Mesothelial cell of epicardium (in vitro differentiated cells): Measurements from ENCODE around the gene CFI. TPM values are rescaled to one million over a fixed set of nuclear protein-coding genes. Genes with fewer than 3 reads are reported as not detected.
A peak's percentile ranks its signal among the peaks of the same experiment; 100 is the strongest.

ENCODE experiments used
- DNase-seq, 2 experiments: peaks; one replicate each; pipeline ENCODE4 v3.0.0; 2021; ENCODE audit warnings: low spot score in 2 of 2; ENCODE audit not compliant: unreplicated experiment in 2 of 2
- H3K27ac Mint-ChIP-seq: 2 replicates; pipeline ENCODE4 v1.8.0; 2021; ENCODE audit warnings: mixed read lengths
- H3K27me3 Mint-ChIP-seq: 2 replicates; pipeline ENCODE4 v1.8.0; 2021; ENCODE audit warnings: low read depth, mixed read lengths
- H3K36me3 Mint-ChIP-seq: 2 replicates; pipeline ENCODE4 v1.8.0; 2021; ENCODE audit warnings: mixed read lengths
- H3K4me1 Mint-ChIP-seq: 2 replicates; pipeline ENCODE4 v1.8.0; 2021; ENCODE audit warnings: mixed read lengths
- H3K4me3 Mint-ChIP-seq: 2 replicates; pipeline ENCODE4 v1.8.0; 2021; ENCODE audit warnings: mild to moderate bottlenecking, moderate library complexity, mixed read lengths
- H3K9me3 Mint-ChIP-seq: 2 replicates; pipeline ENCODE4 v1.8.0; 2021; ENCODE audit warnings: mixed read lengths
- total RNA-seq: library from RNA; stranded (reverse); gene quantifications from 3 replicates; pipeline ENCODE4 v1.2.1, GENCODE V29; 2021
- TF ChIP-seq, protein P1 (sequence below): fragments of 200-600 bp; sonication (generic); IDR thresholded peaks from one replicate; pipeline ENCODE4 v1.5.0; 2021; ENCODE audit warnings: antibody characterized with exemption; ENCODE audit not compliant: unreplicated experiment

Gene CFI
- total RNA-seq, 1 donor from 2014 or later: 506 TPM

DNA sequence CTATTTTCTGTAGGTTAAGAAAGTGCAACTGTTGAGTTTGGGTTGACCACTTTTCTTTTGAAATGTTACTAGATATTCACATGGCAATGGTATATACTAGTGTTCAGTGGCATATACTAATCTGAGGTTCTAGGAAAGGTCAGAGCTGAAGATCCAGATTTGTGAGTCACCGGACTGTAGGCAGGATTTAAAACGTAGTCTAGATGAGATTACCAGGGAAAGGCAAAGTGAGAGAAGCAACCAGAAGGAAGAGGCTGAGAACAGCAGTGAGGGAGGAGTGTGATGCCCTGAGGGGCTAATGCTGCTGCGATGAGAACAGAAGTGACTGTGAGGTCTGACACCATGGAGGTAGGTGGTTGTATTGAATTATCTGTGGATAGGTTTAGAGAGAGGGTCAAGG is 62.3 kb downstream of the CFI start:
- TF ChIP-seq, protein P1, sequence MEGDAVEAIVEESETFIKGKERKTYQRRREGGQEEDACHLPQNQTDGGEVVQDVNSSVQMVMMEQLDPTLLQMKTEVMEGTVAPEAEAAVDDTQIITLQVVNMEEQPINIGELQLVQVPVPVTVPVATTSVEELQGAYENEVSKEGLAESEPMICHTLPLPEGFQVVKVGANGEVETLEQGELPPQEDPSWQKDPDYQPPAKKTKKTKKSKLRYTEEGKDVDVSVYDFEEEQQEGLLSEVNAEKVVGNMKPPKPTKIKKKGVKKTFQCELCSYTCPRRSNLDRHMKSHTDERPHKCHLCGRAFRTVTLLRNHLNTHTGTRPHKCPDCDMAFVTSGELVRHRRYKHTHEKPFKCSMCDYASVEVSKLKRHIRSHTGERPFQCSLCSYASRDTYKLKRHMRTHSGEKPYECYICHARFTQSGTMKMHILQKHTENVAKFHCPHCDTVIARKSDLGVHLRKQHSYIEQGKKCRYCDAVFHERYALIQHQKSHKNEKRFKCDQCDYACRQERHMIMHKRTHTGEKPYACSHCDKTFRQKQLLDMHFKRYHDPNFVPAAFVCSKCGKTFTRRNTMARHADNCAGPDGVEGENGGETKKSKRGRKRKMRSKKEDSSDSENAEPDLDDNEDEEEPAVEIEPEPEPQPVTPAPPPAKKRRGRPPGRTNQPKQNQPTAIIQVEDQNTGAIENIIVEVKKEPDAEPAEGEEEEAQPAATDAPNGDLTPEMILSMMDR: no peak
- Mint-ChIP-seq H3K4me3 (no peak overlapping the region), H3K27me3 (no peaks in the 10 kb centered on the region), H3K9me3 (no peaks in the 10 kb centered on the region), H3K4me1 (peaks cover 18% of the 10 kb centered on the region), H3K27ac (no peak overlapping the region), H3K36me3 (peaks cover 51% of the 10 kb centered on the region)
- no peak for DNase-seq

DNA sequence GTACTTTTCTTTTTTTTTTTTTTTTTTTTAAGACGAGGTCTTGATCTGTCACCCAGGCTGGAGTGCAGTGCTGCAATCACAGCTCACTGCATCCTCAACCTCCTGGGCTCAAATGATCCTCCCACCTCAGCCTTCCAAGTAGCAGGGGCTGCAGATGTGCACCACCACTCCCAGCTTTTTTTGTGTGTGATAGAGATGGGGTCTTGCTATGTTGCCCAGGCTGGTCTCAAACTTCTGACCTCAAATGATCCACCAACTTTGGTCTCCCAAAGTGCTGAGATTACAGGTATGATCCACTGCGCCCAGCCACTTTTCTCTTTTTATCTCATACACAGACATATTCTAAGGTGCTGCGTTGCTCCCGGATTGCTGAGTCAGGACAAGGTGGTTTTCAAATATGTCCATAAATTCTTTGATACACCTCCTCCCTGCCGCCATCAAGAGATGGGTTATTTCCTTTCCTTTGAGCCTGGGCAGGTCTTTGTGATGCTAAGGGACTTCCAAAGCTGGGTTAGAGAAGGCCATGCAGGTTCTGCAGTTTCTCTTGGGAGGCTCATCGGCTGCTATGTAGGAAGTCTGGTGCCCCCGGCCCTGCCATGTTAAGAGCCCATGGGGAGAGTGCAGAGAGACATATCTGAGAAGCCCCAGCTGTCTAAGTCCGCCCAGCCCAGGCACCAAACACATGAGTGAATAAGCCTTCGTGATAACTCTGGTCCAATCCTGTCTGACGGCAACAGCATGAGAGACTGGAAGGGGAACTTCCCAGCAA is 63.5 kb downstream of the CFI start:
- TF ChIP-seq, protein P1: no peak
- no peaks in the 10 kb centered on the region for H3K9me3 Mint-ChIP-seq
- no peaks in the 10 kb centered on the region for H3K27me3 Mint-ChIP-seq
- DNase-seq: no peak
- no peak overlapping the region for H3K4me3 Mint-ChIP-seq
- no peak overlapping the region for H3K27ac Mint-ChIP-seq
- peaks cover 53% of the 10 kb centered on the region for H3K36me3 Mint-ChIP-seq
- H3K4me1 Mint-ChIP-seq: peaks cover 18% of the 10 kb centered on the region

DNA sequence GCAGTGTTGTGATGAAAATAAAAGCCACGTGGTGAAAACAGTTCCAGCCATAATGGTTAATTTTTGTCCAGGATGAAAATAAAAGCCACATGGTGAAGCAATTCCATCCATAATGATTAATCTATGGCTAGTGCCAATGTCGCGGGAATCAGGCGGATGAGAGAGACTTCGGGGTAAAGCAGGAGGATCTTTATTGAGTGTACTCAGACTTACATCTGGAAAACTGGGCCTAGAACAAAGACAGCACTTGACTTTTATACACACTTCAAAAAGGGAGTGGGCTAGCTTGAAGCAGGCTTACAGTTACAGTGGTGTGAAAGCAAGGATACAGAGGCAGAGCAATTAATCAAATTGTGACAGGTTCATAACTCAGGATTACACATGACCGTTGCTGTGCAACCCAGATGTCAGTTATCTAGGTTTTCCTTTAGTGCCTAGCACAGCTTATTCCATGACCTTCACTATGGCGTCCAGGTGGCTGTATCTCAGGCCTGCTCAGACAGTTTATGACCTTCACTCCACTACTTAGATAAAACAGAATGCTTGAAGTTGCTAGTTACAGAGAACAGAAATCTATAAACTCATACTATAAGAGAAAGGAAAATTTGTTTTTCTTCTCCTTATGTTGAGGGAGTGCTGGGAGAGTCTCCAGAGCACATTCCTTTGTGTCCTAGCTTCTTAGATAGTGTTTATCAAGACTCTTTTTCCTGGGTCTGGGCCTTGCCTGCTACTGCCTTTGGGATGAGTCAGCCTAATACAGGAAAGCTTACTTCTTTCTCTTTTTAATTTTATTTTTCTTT is 66.0 kb downstream of the CFI start:
- Mint-ChIP-seq H3K27ac (peak overlapping the region; percentile 70), H3K36me3 (peaks cover 43% of the 10 kb centered on the region), H3K4me3 (no peak overlapping the region), H3K27me3 (no peaks in the 10 kb centered on the region), H3K4me1 (peaks cover 17% of the 10 kb centered on the region), H3K9me3 (no peaks in the 10 kb centered on the region)
- DNase-seq: no peak
- TF ChIP-seq, protein P1: no peak

DNA sequence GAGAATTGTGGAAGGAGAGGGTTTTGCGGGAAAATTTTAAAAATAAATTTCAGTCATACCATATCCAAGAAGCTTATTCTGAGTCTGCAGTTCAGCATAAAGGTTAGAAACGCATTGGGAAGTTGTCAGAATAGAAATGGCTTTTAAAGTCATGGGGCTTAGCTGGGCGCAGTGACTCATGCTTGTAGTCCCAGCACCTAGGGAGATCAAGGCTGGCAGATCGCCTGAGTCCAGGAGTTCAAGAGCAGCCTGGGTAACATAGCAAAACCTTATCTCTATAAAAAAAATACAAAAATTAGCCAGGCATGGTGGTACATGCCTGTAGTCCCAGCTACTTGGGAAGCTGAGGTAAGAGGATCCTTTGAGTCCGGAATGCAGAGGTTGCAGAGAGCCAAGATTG is 68.1 kb downstream of the CFI start:
- TF ChIP-seq, protein P1: no peak
- Mint-ChIP-seq H3K4me1 (peaks cover 21% of the 10 kb centered on the region), H3K27ac (no peak overlapping the region), H3K27me3 (no peaks in the 10 kb centered on the region), H3K4me3 (no peak overlapping the region), H3K9me3 (no peaks in the 10 kb centered on the region), H3K36me3 (peaks cover 31% of the 10 kb centered on the region)
- DNase-seq: no peak

DNA sequence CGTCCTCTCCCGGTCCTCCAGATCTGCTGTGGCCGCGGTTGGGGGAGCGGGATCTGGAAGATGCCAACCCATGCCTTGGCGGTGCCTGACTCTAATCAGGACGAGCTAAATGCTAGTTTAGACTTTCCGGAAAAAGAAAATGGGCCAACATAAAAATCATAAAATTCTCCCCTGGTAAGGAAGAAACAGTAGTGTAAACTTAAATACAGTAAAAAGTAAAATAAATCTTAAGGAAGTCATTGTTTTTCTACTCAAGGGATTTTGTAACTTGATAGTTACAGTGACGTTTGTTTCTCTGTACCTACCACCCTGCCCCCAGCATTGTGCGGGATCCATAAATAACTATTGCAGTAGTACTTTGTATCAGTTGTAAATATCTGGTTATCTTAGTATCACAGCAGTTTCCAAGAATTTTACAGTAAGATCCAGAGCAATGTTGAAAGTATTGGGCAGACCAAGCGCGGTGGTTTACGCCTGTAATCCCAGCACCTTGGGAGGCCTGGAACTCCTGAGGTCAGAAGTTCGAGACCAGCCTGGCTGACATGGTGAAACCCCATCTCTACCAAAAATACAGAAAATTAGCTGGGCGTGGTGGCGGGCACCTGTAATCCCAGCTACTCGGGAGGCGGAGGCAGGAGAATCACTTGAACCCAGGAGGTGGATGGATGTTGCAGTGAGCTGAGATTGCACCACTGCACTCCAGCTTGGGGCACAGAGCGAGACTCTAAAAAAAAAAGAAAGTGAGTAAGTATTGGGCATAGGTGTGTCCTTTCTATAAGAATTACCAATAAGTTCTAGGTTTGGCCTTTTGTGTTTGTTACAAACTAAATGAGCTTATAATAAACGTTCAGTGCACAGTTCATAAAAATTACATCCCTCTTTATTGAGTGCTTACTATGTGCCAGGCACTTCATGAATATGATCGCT is 70.9 kb downstream of the CFI start:
- TF ChIP-seq, protein P1: no peak
- H3K9me3 Mint-ChIP-seq: no peaks in the 10 kb centered on the region
- H3K4me3 Mint-ChIP-seq: peak overlapping the region; percentile 73
- peaks cover 30% of the 10 kb centered on the region for H3K4me1 Mint-ChIP-seq
- no peaks in the 10 kb centered on the region for H3K27me3 Mint-ChIP-seq
- peaks cover 16% of the 10 kb centered on the region for H3K36me3 Mint-ChIP-seq
- no peak for DNase-seq
- H3K27ac Mint-ChIP-seq: peak overlapping the region; percentile 94
